ENCODE data around the gene SLC38A9.

SLC38A9 gene

DNA sequence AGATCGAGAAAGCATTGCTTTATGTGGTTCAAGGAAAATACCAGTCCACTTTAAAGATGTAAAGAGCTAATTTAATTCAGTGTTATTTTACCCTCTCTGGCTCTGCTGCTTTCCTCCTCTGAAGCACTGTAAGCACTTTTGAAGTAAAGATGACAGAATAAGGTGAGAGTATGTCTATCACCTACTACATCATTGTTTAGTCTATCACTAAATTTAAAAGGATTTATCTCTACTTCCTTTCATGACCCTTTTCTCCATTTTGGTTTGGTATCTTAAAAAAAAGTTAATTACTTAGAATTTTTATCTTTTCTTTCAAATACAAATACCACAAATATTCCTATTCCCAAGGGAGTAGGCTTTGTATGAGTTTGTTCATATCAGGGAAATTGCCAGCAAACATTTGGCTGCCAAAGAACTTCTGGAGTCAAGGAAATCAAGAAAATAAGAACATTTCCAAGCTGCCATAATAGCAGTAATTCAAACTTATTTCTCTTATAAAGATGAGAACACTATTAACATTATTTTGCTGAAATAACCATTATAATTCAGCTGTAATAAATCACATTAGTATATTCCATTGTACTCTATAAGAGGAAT, 77.8 kb downstream of the SLC38A9 start:
- Mint-ChIP-seq H3K36me3 (ENCODE audit: insufficient read depth) (peaks cover 9% of the 10 kb centered on the region), H3K9me3 (no peaks in the 10 kb centered on the region), H3K27me3 (no peaks in the 10 kb centered on the region), H3K4me3 (no peak overlapping the region), H3K27ac (ENCODE audit: low read depth) (no peak overlapping the region), H3K4me1 (no peaks in the 10 kb centered on the region)
- ATAC-seq (replicated peaks; ENCODE audit: extremely low read depth, poor library complexity, severe bottlenecking): no peak
- DNase-seq (ENCODE audit: low spot score in 2 of 2): no peak

GRCh38 chr5:55633574-55634208, 78.4 kb downstream of the SLC38A9 start:
- Mint-ChIP-seq H3K4me1 (no peaks in the 10 kb centered on the region), H3K4me3 (no peak overlapping the region), H3K27ac (ENCODE audit: low read depth) (no peak overlapping the region), H3K27me3 (no peaks in the 10 kb centered on the region), H3K36me3 (ENCODE audit: insufficient read depth) (peaks cover 9% of the 10 kb centered on the region), H3K9me3 (no peaks in the 10 kb centered on the region)
- ATAC-seq (replicated peaks; ENCODE audit: extremely low read depth, poor library complexity, severe bottlenecking): no peak
- no peak for DNase-seq (ENCODE audit: low spot score in 2 of 2)

DNA sequence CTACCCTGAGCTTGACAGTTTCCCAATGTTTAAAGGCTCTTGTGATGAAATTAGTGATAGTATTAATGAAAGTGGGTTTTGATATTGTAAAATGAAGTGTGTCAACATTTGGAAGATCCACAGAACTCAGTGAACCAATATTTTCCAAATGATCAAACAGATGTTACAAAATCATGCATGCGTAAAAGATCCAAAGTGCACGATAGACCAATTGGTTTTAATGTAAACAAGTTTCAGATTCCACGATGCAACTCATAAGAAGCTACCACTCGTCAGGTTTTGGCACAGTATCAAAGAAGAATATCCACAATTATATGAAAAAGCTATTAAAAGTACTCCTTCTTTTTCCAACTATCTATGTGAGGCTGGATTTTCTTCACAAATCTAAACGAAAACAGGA, 82.3 kb downstream of the SLC38A9 start:
- Mint-ChIP-seq H3K4me3 (no peak overlapping the region), H3K4me1 (no peaks in the 10 kb centered on the region), H3K36me3 (ENCODE audit: insufficient read depth) (peaks cover 12% of the 10 kb centered on the region), H3K27me3 (no peaks in the 10 kb centered on the region), H3K9me3 (no peaks in the 10 kb centered on the region), H3K27ac (ENCODE audit: low read depth) (no peak overlapping the region)
- ATAC-seq (replicated peaks; ENCODE audit: extremely low read depth, poor library complexity, severe bottlenecking): no peak
- DNase-seq (ENCODE audit: low spot score in 2 of 2): no peak

DNA sequence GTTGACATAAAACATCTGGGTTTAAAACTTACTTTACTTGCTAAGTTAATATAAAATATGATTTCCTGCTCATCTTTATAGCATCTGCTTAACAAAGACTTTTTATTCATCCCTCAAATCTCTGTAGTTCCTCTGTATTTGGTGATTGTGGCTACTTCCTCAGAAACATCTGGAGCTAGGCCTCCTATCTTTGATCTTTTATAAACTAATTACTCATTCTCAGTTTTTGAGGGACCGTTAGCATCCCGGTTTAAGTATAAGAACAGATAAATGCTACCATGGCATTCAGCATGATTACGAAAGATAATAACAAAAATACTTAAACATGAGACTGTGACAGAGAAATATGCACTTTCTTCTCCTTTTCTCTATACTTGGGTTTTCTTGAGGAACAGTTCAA, 85.3 kb downstream of the SLC38A9 start:
- no peaks in the 10 kb centered on the region for H3K27me3 Mint-ChIP-seq
- H3K27ac Mint-ChIP-seq (ENCODE audit: low read depth): no peak overlapping the region
- H3K4me3 Mint-ChIP-seq: no peak overlapping the region
- no peaks in the 10 kb centered on the region for H3K9me3 Mint-ChIP-seq
- H3K36me3 Mint-ChIP-seq (ENCODE audit: insufficient read depth): peaks cover 4% of the 10 kb centered on the region
- ATAC-seq (replicated peaks; ENCODE audit: extremely low read depth, poor library complexity, severe bottlenecking): no peak
- no peak for DNase-seq (ENCODE audit: low spot score in 2 of 2)
- no peaks in the 10 kb centered on the region for H3K4me1 Mint-ChIP-seq

DNA sequence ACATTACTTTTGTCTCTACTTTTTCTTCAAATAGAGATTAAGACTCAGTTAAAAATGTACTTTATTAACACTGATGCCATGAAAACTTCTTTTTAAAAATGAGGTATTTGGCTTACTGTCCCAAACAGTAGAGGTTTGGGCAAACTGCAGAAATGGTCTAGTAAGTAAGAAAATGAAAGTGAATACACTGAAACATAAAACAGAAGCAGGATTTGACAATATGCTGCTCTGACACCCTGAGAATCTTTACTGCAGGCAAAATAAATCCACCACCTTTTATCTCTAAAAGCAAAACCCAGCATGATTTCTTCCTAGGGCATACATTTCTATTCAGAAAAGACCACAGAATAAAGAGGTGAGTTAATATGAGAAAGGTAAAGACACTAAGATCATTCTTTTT, 86.2 kb downstream of the SLC38A9 start:
- ATAC-seq (replicated peaks; ENCODE audit: extremely low read depth, poor library complexity, severe bottlenecking) (no peak), DNase-seq (ENCODE audit: low spot score in 2 of 2) (no peak)
- Mint-ChIP-seq H3K4me3 (no peak overlapping the region), H3K4me1 (no peaks in the 10 kb centered on the region), H3K27ac (ENCODE audit: low read depth) (no peak overlapping the region), H3K27me3 (no peaks in the 10 kb centered on the region), H3K36me3 (ENCODE audit: insufficient read depth) (peaks cover 4% of the 10 kb centered on the region), H3K9me3 (no peaks in the 10 kb centered on the region)

DNA sequence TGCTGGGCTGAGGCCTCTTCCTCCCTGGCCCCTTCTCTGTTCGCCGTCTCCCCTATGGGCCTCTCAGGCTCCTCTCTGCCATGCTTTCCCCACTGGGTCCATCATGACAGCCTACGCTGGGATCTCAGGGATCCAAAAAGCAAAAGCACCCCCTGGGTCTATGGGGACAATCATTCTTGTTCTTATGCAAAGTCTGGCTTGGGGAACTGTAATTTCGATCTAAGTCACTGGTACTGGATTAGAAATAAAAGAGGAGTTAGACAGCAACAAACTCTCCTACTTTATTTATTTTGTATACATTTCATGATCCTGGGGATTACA, 86.6 kb downstream of the SLC38A9 start:
- no peak for ATAC-seq (replicated peaks; ENCODE audit: extremely low read depth, poor library complexity, severe bottlenecking)
- H3K4me3 Mint-ChIP-seq: no peak overlapping the region
- no peaks in the 10 kb centered on the region for H3K4me1 Mint-ChIP-seq
- no peak overlapping the region for H3K27ac Mint-ChIP-seq (ENCODE audit: low read depth)
- H3K9me3 Mint-ChIP-seq: no peaks in the 10 kb centered on the region
- DNase-seq (ENCODE audit: low spot score in 2 of 2): no peak
- H3K27me3 Mint-ChIP-seq: no peaks in the 10 kb centered on the region
- peaks cover 4% of the 10 kb centered on the region for H3K36me3 Mint-ChIP-seq (ENCODE audit: insufficient read depth)

DNA sequence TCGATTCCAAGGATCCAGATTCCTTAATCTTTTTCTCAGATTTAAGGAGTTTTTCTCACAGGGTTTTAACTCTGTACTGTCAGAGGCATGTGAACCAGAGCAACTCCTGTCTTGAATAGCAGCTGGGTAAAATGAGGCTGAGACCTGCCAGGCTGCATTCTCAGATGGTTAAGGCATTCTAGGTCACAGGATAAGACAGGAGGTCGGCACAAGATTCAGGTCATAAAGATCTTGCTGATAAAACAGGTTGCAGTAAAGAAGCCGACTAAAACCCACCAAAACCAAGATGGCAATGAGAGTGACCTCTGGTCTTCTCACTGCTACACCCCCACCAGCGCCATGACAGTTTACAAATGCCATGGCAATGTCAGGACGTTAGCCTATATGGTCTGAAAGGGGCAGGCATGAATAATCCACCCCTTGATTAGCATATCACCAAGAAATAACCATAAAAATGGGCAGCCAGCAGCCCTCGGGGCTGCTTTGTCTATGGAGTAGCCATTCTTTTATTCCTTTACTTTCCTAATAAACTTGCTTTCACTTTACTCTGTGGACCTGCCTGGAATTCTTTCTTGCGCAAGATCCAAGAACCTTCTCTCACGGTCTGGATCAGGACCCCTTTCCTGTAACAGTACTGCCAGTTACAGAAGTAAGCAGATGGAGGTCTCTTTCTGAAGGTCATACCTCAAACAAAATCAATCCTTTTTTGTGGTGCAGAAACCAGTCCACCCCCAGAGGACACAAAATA, 87.1 kb downstream of the SLC38A9 start:
- DNase-seq (ENCODE audit: low spot score in 2 of 2) (no peak), ATAC-seq (replicated peaks; ENCODE audit: extremely low read depth, poor library complexity, severe bottlenecking) (no peak)
- Mint-ChIP-seq H3K27me3 (no peaks in the 10 kb centered on the region), H3K4me1 (no peaks in the 10 kb centered on the region), H3K36me3 (ENCODE audit: insufficient read depth) (peaks cover 4% of the 10 kb centered on the region), H3K4me3 (no peak overlapping the region), H3K9me3 (no peaks in the 10 kb centered on the region), H3K27ac (ENCODE audit: low read depth) (no peak overlapping the region)

DNA sequence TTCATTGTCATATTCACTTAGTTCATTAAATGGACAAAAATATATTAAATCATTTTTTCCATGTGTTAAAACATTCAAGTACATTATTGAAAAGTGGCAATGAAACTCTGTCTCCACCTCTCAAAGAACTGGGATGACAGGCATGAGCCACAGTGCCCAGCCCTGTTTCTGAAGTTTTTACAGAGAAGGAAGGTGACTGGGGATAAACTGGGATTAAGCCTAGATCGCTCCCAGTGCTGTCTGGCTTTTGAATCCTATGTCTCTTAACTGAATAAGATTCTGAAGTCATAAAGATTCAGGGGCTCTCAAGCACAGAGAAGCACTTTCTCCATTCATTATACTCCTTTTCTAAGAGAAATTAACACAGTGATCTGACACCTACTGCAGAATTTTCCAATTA, 88.3 kb downstream of the SLC38A9 start:
- peaks cover 6% of the 10 kb centered on the region for H3K36me3 Mint-ChIP-seq (ENCODE audit: insufficient read depth)
- H3K9me3 Mint-ChIP-seq: no peaks in the 10 kb centered on the region
- H3K4me3 Mint-ChIP-seq: no peak overlapping the region
- no peaks in the 10 kb centered on the region for H3K4me1 Mint-ChIP-seq
- H3K27ac Mint-ChIP-seq (ENCODE audit: low read depth): no peak overlapping the region
- DNase-seq (ENCODE audit: low spot score in 2 of 2) (no peak), ATAC-seq (replicated peaks; ENCODE audit: extremely low read depth, poor library complexity, severe bottlenecking) (no peak)
- no peaks in the 10 kb centered on the region for H3K27me3 Mint-ChIP-seq

DNA sequence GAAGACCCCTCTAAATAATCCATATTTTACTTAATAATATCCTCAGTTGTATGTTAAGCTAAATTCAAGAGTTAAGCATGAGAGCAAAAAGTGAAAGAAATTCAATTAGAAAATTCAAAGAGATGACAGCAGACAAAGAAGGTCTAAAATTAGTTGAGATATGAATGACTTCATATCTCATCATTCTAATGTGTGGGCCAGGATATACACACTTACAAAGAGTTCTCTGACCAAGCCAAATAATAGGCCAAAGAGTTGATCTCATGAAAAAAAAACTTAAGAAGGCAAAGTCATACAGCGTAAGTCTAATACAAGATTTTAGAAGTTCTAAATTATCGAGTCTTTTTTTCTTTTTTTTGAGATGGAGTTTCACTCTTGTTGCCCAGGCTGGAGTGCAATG, 89.7 kb downstream of the SLC38A9 start:
- DNase-seq (ENCODE audit: low spot score in 2 of 2) (no peak), ATAC-seq (replicated peaks; ENCODE audit: extremely low read depth, poor library complexity, severe bottlenecking) (no peak)
- H3K4me1 Mint-ChIP-seq: no peaks in the 10 kb centered on the region
- peaks cover 6% of the 10 kb centered on the region for H3K36me3 Mint-ChIP-seq (ENCODE audit: insufficient read depth)
- H3K4me3 Mint-ChIP-seq: no peak overlapping the region
- H3K27me3 Mint-ChIP-seq: no peaks in the 10 kb centered on the region
- H3K9me3 Mint-ChIP-seq: no peaks in the 10 kb centered on the region
- no peak overlapping the region for H3K27ac Mint-ChIP-seq (ENCODE audit: low read depth)

GRCh38 chr5:55621229-55621628, 90.9 kb downstream of the SLC38A9 start:
- Mint-ChIP-seq H3K36me3 (ENCODE audit: insufficient read depth) (peaks cover 2% of the 10 kb centered on the region), H3K4me3 (no peak overlapping the region), H3K4me1 (no peaks in the 10 kb centered on the region), H3K27ac (ENCODE audit: low read depth) (no peak overlapping the region), H3K9me3 (no peaks in the 10 kb centered on the region), H3K27me3 (no peaks in the 10 kb centered on the region)
- DNase-seq (ENCODE audit: low spot score in 2 of 2) (no peak), ATAC-seq (replicated peaks; ENCODE audit: extremely low read depth, poor library complexity, severe bottlenecking) (no peak)

GRCh38 chr5:55620766-55621160, 91.4 kb downstream of the SLC38A9 start:
- ATAC-seq (replicated peaks; ENCODE audit: extremely low read depth, poor library complexity, severe bottlenecking) (no peak), DNase-seq (ENCODE audit: low spot score in 2 of 2) (no peak)
- Mint-ChIP-seq H3K27me3 (no peaks in the 10 kb centered on the region), H3K36me3 (ENCODE audit: insufficient read depth) (peaks cover 2% of the 10 kb centered on the region), H3K4me1 (no peaks in the 10 kb centered on the region), H3K4me3 (no peak overlapping the region), H3K27ac (ENCODE audit: low read depth) (no peak overlapping the region), H3K9me3 (no peaks in the 10 kb centered on the region)

DNA sequence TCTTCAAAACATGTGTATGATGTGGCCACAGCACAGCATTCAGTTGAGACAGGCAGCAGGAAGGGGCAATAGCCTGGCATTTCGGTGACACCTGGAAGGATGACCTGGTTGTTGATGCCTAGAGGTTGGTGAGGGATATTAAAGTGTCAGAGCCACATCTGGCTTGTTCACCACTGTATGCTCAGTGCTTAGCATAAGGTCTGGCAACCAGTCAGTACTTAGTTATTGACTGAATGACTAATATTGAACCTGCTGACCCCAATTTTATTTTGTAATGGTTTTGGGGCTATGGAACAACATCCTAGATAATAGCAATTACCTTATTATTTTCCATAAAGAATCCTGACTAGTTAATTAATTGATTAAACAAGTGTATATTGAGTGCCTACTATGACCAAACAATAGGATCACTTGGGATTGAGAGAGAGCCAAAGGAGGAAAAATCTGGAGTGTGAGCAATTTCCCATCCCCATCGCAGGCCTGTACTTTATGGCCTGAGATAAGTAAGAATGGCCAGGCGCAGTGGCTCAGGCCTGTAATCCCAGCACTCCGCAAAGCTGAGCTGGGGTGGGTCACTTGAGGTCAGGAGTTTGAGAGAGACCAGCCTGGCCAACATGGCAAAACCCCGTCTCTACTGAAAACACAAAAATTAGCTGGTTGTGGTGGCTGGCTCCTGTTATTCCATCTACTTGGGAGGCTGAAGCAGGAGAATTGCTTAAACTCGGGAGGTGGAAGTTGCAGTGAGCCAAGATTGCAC, 91.9 kb downstream of the SLC38A9 start:
- Mint-ChIP-seq H3K4me3 (no peak overlapping the region), H3K27me3 (no peaks in the 10 kb centered on the region), H3K9me3 (no peaks in the 10 kb centered on the region), H3K36me3 (ENCODE audit: insufficient read depth) (peaks cover 2% of the 10 kb centered on the region), H3K4me1 (no peaks in the 10 kb centered on the region), H3K27ac (ENCODE audit: low read depth) (no peak overlapping the region)
- no peak for DNase-seq (ENCODE audit: low spot score in 2 of 2)
- ATAC-seq (replicated peaks; ENCODE audit: extremely low read depth, poor library complexity, severe bottlenecking): no peak

GRCh38 chr5:55618318-55618717, 93.8 kb downstream of the SLC38A9 start:
- Mint-ChIP-seq H3K4me3 (no peak overlapping the region), H3K27ac (ENCODE audit: low read depth) (no peak overlapping the region), H3K36me3 (ENCODE audit: insufficient read depth) (peaks cover 2% of the 10 kb centered on the region), H3K27me3 (no peaks in the 10 kb centered on the region), H3K9me3 (no peaks in the 10 kb centered on the region), H3K4me1 (no peaks in the 10 kb centered on the region)
- ATAC-seq (replicated peaks; ENCODE audit: extremely low read depth, poor library complexity, severe bottlenecking) (no peak), DNase-seq (ENCODE audit: low spot score in 2 of 2) (no peak)
